ENCODE data around the gene VWA5B1.

DNA sequence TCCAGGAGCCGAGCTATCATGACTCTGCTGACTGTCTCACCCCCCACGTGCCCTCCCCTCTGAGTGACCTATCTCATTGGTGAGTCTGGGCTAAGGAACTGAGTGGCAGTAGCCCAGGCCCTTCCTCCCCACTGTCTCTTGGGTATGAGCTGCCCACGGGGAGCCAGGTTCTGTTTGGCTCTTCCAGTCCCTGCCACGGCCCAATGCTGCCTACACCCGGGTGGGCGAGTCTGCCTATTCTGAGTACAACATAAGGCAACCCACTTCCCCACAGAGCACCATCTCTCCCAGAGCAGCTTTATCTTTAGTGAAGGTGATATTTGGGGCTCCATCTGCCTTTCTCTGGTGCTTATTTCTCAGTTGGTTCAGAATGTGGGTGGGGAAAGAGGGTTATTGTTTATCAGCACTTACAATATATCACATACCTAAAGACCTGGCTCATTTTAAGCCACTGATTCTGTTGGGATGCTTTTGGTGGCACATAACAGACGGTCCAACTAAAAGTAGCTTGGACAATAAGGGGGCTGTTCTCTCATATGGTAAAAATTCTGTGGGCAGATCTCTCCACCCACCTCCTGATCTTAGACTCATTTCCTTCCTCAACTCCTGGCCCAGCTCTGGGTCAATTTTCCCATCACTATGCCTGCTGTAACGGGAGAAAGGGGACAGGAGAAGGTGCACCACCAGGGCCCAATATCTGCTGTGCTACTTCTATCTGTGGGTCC lies 27.7 kb upstream of the VWA5B1 start:
- TF ChIP-seq POLR2A (IDR thresholded peaks at IDR 0.05): no peak
- TF ChIP-seq POLR2AphosphoS5 (IDR thresholded peaks at IDR 0.05): no peak

All from spleen (tissue), 3 donors.